HG03139 (cell line): ENCODE measurements around the gene RELL1.

Source experiments
- ATAC-seq: cut with Tn5 transposase; IDR thresholded peaks from one replicate; pipeline ENCODE4 v1.9.1; 2021; ENCODE audit not compliant: unreplicated experiment

Gene RELL1

GRCh38 chr4:37641886-37642849 is 44.0 kb downstream of the RELL1 start:
- ATAC-seq = no peak

DNA sequence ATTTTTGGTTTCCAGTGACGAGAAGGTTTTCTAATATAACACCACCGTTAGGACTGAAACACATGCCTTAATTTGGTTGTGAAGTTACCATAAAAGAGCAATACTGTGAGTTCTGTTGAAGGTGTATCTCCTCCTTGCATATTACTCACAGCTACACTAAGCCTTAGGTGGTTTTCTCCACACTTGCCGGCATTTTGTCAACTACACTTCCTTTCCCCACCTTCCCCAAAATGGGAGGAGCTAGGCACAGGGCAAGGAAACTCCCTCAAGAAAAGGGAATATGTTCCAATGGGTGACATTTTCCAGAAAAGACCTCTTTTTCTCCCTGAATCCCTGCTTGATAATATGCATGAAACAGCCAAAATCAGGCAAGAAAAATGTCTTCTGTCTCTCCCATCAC is 44.8 kb downstream of the RELL1 start:
- no peak for ATAC-seq

- ATAC-seq = no peak
Observed at GRCh38 chr4:37639551-37640285, 46.5 kb downstream of the RELL1 start.

GRCh38 chr4:37635155-37635554 is 51.0 kb downstream of the RELL1 start:
- ATAC-seq = no peak

- no peak for ATAC-seq
Observed at GRCh38 chr4:37634180-37634579, 52.0 kb downstream of the RELL1 start.

- ATAC-seq = no peak
Observed at GRCh38 chr4:37632836-37633235, 53.3 kb downstream of the RELL1 start.

DNA sequence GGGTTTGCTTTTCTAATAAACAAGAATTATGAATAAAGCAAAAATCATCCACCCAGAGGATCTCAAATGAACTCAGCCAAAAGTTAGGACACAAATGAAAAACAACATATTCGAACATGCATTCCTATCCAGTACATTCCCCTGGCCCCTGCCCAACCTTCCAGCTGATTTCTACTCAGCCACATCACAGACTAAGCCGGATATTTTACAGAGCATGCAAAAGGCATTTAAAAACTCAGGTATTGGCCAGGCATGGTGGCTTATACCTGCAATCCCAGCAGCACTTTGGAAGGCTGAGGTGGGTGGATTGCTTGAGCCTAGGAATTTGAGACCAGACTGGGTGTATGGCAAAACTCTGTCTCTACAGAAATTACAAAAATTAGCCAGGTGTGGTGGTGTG is 54.6 kb downstream of the RELL1 start:
- ATAC-seq = no peak

DNA sequence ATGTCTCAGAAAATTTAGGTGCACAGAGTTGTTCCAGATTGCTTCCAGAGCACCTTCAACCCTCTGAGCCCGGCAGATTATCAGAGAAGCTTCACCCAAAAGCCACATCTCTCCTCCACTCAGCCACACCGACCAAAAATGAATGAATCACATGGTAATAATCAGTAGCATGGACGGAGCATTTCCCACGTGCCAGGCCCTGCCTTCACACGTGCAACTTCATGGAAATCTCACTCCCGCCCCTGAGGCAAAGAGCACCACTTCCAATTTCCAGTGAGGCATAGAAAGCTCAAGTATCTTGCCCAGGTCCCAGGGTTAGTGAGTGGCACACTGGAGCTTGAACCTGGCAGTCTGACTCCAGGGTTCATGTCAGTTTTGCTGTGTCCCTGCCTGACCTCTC is 56.5 kb downstream of the RELL1 start:
- no peak for ATAC-seq

GRCh38 chr4:37628977-37629609 is 57.1 kb downstream of the RELL1 start:
- ATAC-seq = no peak

GRCh38 chr4:37627263-37627662 is 58.9 kb downstream of the RELL1 start:
- no peak for ATAC-seq

GRCh38 chr4:37625499-37625898 is 60.7 kb downstream of the RELL1 start:
- no peak for ATAC-seq

- no peak for ATAC-seq
Observed at GRCh38 chr4:37623940-37624339, 62.2 kb downstream of the RELL1 start.

GRCh38 chr4:37623125-37623524 is 63.1 kb downstream of the RELL1 start:
- no peak for ATAC-seq

- ATAC-seq = no peak
Observed at GRCh38 chr4:37620176-37620575, 66.0 kb downstream of the RELL1 start.

- ATAC-seq = no peak
Observed at GRCh38 chr4:37615720-37616063, 70.5 kb downstream of the RELL1 start.

DNA sequence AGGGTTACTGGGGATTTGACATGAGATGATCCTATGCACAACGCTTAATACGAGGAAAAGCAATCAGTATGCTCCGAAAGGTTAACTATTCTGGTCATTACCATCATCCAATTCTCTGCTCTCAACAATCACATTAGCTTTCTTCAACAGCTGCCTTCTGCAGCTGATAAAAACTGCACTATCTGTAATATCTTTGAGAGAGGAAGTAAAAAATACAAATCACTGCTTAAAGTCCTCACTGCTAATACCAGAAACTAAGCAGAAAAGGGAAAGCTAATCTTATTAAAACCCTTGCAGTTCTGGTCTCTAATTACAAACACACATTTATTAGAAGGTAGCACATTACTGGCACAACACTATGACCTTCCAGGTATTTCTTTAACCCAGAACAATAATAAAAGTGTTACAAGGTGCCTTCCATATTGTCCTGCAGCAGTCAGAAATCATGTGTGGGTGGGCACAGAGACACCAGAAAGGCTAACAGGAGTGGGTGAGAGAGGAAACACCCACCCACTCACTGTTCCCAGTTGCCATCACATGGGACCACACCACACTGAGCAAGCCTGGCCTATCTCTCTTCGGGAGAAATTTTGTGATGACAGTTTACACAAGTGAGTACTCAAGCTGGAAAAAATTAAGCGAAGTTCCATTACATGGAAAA is 71.0 kb downstream of the RELL1 start:
- no peak for ATAC-seq

- no peak for ATAC-seq
Observed at GRCh38 chr4:37612811-37613210, 73.4 kb downstream of the RELL1 start.

- ATAC-seq = no peak
Observed at GRCh38 chr4:37609626-37610025, 76.5 kb downstream of the RELL1 start.

- ATAC-seq = no peak
Observed at GRCh38 chr4:37607018-37607417, 79.2 kb downstream of the RELL1 start.

DNA sequence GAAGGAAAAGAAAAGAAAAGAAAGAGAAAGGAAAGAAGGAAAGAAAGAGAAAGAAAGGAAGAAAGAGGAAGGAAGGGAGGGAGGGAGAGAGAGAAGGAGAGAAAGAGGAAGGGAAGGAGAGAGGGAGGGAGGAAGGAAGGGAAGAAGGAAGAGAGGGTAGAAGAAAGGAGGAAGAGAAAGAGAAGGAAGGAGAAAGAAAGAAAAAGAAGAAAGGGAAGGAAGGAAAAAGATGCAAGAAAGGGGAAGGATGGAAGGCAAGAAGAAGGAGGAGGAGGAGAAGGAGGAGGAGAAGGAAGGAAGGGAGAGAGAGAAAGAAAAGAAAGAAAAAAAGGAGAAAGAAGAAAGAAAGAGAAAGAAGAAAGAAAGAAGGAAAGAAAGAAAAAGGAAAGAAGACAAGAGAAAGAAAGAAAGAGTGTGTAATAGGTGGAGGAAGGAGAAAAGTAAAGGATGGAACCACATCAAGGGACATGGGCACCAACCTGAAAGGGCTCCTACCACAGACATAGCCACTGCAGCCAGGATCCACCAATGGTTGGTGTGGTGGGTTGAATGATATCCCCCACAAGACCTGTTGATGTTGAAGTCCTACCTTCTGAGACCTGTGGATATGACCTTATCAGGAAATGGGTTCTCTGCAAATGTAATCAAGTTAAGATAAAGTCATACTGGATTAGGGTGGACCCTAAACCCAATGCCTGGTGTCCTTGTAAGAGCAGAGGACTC is 80.2 kb downstream of the RELL1 start:
- no peak for ATAC-seq

DNA sequence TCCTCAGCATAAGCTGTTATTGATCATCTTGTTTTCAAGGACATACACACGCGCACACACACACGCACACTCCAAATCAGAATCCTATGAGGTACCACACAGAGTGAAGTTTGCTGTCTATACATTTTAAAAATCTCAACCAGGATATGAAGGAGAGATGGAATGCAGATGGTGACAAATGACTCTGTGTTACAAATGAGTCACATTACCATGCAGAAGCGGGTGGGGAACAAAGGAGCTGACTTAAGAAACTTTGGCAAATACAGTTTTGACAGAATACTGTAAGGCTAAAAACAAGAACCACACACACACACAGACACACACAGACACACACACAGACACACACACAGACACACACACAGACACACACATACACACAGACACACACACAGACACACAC is 81.7 kb downstream of the RELL1 start:
- ATAC-seq = no peak
